Smooth muscle cell (in vitro differentiated cells): Measurements from ENCODE around the gene APC. TPM values are rescaled to one million over a fixed set of nuclear protein-coding genes. Genes with fewer than 3 reads are reported as not detected.

Experiments
- DNase-seq: peaks from one replicate; lab custom pipeline; 2025; ENCODE audit not compliant: unreplicated experiment; lab: John Stamatoyannopoulos, UW
- H2AFZ ChIP-seq: fragments of 200-600 bp; sonication (generic); 2 replicates; pipeline ENCODE4 v1.6.0; 2016; ENCODE audit warnings: antibody characterized with exemption, low read depth, mild to moderate bottlenecking
- H3F3A ChIP-seq: fragments of 200-600 bp; sonication (generic); 2 replicates; pipeline ENCODE4 v1.6.0; 2017; ENCODE audit warnings: antibody characterized with exemption, low read depth
- H3K27ac ChIP-seq: fragments of 200-600 bp; sonication (generic); 2 replicates; pipeline ENCODE4 v1.5.1; 2016; ENCODE audit warnings: low read depth, mild to moderate bottlenecking
- H3K27me3 ChIP-seq: fragments of 200-600 bp; sonication (generic); 2 replicates; pipeline ENCODE4 v1.6.1; 2016; ENCODE audit warnings: low read depth, mild to moderate bottlenecking
- H3K36me3 ChIP-seq: fragments of 200-600 bp; sonication (generic); 2 replicates; pipeline ENCODE4 v1.5.1; 2016; ENCODE audit warnings: low read depth
- H3K4me1 ChIP-seq: fragments of 200-600 bp; sonication (generic); 2 replicates; pipeline ENCODE4 v1.5.1; 2016; ENCODE audit warnings: low read depth
- H3K4me2 ChIP-seq: fragments of 200-600 bp; sonication (generic); 2 replicates; pipeline ENCODE4 v1.6.0; 2016; ENCODE audit warnings: mild to moderate bottlenecking
- H3K4me3 ChIP-seq: fragments of 200-600 bp; sonication (generic); 2 replicates; pipeline ENCODE4 v1.5.1; 2016; ENCODE audit warnings: mild to moderate bottlenecking
- H3K79me2 ChIP-seq: fragments of 200-600 bp; sonication (generic); 2 replicates; pipeline ENCODE4 v1.6.0; 2016; ENCODE audit warnings: low read depth, mild to moderate bottlenecking
- H3K9ac ChIP-seq: fragments of 200-600 bp; sonication (generic); 2 replicates; pipeline ENCODE4 v1.6.0; 2016; ENCODE audit warnings: low read depth
- H3K9me3 ChIP-seq: fragments of 200-600 bp; sonication (generic); replicated peaks from 2 replicates; pipeline ENCODE4 v1.5.1; 2016; ENCODE audit warnings: low read depth
- H4K20me1 ChIP-seq: fragments of 200-600 bp; sonication (generic); 2 replicates; pipeline ENCODE4 v1.6.0; 2016; ENCODE audit warnings: low read depth
- WGBS: methylation state at CpG from one replicate; pipeline ENCODE4 v1.1.7; 2016; ENCODE audit warnings: low lambda C conversion rate; 5-methylcytosine and 5-hydroxymethylcytosine counted together
- polyA plus RNA-seq: library from polyadenylated mRNA; unstranded; fragments of >200 nt; fragmentation: Nextera tagmentation; extraction: Ambion mirVana; gene quantifications from 2 replicates; pipeline ENCODE4 v1.2.1, GENCODE V29; 2016
- total RNA-seq: library from RNA; depleted of rRNA; stranded (reverse); fragments of >200 nt; gene quantifications from 2 replicates; pipeline ENCODE4 v1.2.3, GENCODE V29; 2014
- TF ChIP-seq, protein P1 (sequence below): fragments of 200-600 bp; sonication (generic); IDR thresholded peaks from 2 replicates; pipeline ENCODE4 v1.5.1; 2017; ENCODE audit warnings: borderline replicate concordance, mild to moderate bottlenecking, antibody characterized with exemption; ENCODE audit not compliant: insufficient read depth, poor library complexity, severe bottlenecking

The APC gene
- total and polyA plus RNA-seq, 2 experiments from 2014 or later, result 9.1 to 36.7 TPM

- H3K9me3 ChIP-seq, result no peaks in the 10 kb centered on the region
- no peak for DNase-seq
- no peaks in the 10 kb centered on the region for H3K27me3 ChIP-seq
- H3K4me3 ChIP-seq, result peak overlapping the region; percentile 86
- WGBS, result 2% methylated on average over 13 of the region's 13 CpGs
- peak overlapping the region; percentile 86 for H3K9ac ChIP-seq
- peaks cover 17% of the 10 kb centered on the region for H3K4me1 ChIP-seq
- peak overlapping the region; percentile 94 for H3K4me2 ChIP-seq
- H3K27ac ChIP-seq, result peak overlapping the region; percentile 71
- peaks cover 13% of the 10 kb centered on the region for H4K20me1 ChIP-seq
- peaks cover 6% of the 10 kb centered on the region for H3F3A ChIP-seq
- H2AFZ ChIP-seq, result peak overlapping the region; percentile 94
- H3K36me3 ChIP-seq, result no peaks in the 10 kb centered on the region
- TF ChIP-seq, protein P1, sequence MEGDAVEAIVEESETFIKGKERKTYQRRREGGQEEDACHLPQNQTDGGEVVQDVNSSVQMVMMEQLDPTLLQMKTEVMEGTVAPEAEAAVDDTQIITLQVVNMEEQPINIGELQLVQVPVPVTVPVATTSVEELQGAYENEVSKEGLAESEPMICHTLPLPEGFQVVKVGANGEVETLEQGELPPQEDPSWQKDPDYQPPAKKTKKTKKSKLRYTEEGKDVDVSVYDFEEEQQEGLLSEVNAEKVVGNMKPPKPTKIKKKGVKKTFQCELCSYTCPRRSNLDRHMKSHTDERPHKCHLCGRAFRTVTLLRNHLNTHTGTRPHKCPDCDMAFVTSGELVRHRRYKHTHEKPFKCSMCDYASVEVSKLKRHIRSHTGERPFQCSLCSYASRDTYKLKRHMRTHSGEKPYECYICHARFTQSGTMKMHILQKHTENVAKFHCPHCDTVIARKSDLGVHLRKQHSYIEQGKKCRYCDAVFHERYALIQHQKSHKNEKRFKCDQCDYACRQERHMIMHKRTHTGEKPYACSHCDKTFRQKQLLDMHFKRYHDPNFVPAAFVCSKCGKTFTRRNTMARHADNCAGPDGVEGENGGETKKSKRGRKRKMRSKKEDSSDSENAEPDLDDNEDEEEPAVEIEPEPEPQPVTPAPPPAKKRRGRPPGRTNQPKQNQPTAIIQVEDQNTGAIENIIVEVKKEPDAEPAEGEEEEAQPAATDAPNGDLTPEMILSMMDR, result no peak
- H3K79me2 ChIP-seq, result peaks cover 52% of the 10 kb centered on the region
These were observed 29.5 kb upstream of the APC start for GRCh38 chr5:112708103-112708622.

DNA sequence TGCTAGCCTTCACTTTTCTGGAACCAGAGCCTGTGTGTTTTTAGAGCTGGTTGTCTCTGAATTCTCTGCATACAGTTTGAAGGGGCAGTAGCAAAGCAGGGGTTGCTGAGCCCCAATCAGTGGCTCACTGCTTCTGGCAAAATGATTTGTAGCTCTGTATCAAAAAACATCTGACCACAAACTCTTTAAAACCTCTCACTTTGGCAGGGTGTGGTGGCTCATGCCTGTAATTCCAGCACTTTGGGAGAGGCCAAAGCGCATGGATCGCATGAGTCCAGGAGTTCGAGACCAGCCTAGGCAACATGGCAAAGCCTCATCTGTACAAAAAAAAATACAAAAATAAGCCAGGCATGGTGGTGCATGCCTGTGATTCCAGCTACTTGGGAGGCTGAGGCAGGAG, 28.3 kb upstream of the APC start:
- Histone ChIP-seq H3K79me2 (peaks cover 65% of the 10 kb centered on the region), H4K20me1 (peaks cover 23% of the 10 kb centered on the region), H3K4me1 (peaks cover 17% of the 10 kb centered on the region), H3K27ac (no peak overlapping the region), H3K27me3 (no peaks in the 10 kb centered on the region), H3K9ac (no peak overlapping the region), H3K4me3 (peak overlapping the region; percentile 86), H3K36me3 (no peaks in the 10 kb centered on the region), H3F3A (peaks cover 3% of the 10 kb centered on the region), H2AFZ (no peak overlapping the region), H3K9me3 (no peaks in the 10 kb centered on the region), H3K4me2 (peak overlapping the region; percentile 94)
- WGBS, result 94% methylated on average over 3 of the region's 3 CpGs
- TF ChIP-seq, protein P1, result no peak
- DNase-seq, result no peak

- peaks cover 38% of the 10 kb centered on the region for H4K20me1 ChIP-seq
- no peak overlapping the region for H2AFZ ChIP-seq
- H3F3A ChIP-seq, result no peaks in the 10 kb centered on the region
- H3K4me2 ChIP-seq, result no peak overlapping the region
- DNase-seq, result no peak
- H3K9ac ChIP-seq, result no peak overlapping the region
- TF ChIP-seq, protein P1, result no peak
- H3K27me3 ChIP-seq, result no peaks in the 10 kb centered on the region
- H3K9me3 ChIP-seq, result no peaks in the 10 kb centered on the region
- H3K36me3 ChIP-seq, result no peaks in the 10 kb centered on the region
- 94% methylated on average over 4 of the region's 4 CpGs for WGBS
- no peak overlapping the region for H3K27ac ChIP-seq
- H3K4me3 ChIP-seq, result no peak overlapping the region
- H3K4me1 ChIP-seq, result peaks cover 17% of the 10 kb centered on the region
- peaks cover 79% of the 10 kb centered on the region for H3K79me2 ChIP-seq
These were observed 26.8 kb upstream of the APC start for GRCh38 chr5:112710896-112711295.

GRCh38 chr5:112711436-112711835, 26.2 kb upstream of the APC start:
- Histone ChIP-seq H3K36me3 (no peaks in the 10 kb centered on the region), H4K20me1 (peaks cover 43% of the 10 kb centered on the region), H3K27me3 (no peaks in the 10 kb centered on the region), H3K27ac (no peak overlapping the region), H3K4me3 (no peak overlapping the region), H3K9me3 (no peaks in the 10 kb centered on the region), H3K4me2 (no peak overlapping the region), H3K4me1 (peaks cover 17% of the 10 kb centered on the region), H3K9ac (no peak overlapping the region), H2AFZ (no peak overlapping the region), H3F3A (no peaks in the 10 kb centered on the region), H3K79me2 (peaks cover 84% of the 10 kb centered on the region)
- 99% methylated on average over 3 of the region's 3 CpGs for WGBS
- DNase-seq, result no peak
- TF ChIP-seq, protein P1, result no peak
